Ectodermal cell (in vitro differentiated cells): ENCODE measurements around the gene RNF19B.

Experiments used
- H3K27ac ChIP-seq: 2 replicates; pipeline ENCODE4 v1.7.0; 2013; ENCODE audit warnings: mild to moderate bottlenecking, low read depth, low read length; ENCODE audit not compliant: insufficient read depth, poor library complexity, severe bottlenecking
- H3K27me3 ChIP-seq: 2 replicates; pipeline ENCODE4 v1.7.0; 2013; ENCODE audit warnings: mild to moderate bottlenecking, low read length; ENCODE audit not compliant: insufficient read depth, control insufficient read depth, poor library complexity, severe bottlenecking
- H3K36me3 ChIP-seq: one replicate; pipeline ENCODE4 v1.7.0; 2013; ENCODE audit warnings: low read length; ENCODE audit not compliant: control insufficient read depth, insufficient read depth
- H3K4me1 ChIP-seq: one replicate; pipeline ENCODE4 v1.7.0; 2013; ENCODE audit warnings: low read length; ENCODE audit not compliant: control insufficient read depth, insufficient read depth
- H3K4me3 ChIP-seq: 2 replicates; pipeline ENCODE4 v1.7.0; 2013; ENCODE audit warnings: low read depth, low read length, control low read depth; ENCODE audit not compliant: insufficient read depth
- H3K9me3 ChIP-seq: 2 replicates; pipeline ENCODE4 v1.7.0; 2013; ENCODE audit warnings: mild to moderate bottlenecking, low read length, moderate library complexity; ENCODE audit not compliant: control insufficient read depth
- WGBS, 2 experiments: methylation state at CpG; one replicate each; pipeline ENCODE4 v1.1.7; 2013; ENCODE audit warnings: missing lambda C conversion rate in 2 of 2; 5-methylcytosine and 5-hydroxymethylcytosine counted together

Gene RNF19B

DNA sequence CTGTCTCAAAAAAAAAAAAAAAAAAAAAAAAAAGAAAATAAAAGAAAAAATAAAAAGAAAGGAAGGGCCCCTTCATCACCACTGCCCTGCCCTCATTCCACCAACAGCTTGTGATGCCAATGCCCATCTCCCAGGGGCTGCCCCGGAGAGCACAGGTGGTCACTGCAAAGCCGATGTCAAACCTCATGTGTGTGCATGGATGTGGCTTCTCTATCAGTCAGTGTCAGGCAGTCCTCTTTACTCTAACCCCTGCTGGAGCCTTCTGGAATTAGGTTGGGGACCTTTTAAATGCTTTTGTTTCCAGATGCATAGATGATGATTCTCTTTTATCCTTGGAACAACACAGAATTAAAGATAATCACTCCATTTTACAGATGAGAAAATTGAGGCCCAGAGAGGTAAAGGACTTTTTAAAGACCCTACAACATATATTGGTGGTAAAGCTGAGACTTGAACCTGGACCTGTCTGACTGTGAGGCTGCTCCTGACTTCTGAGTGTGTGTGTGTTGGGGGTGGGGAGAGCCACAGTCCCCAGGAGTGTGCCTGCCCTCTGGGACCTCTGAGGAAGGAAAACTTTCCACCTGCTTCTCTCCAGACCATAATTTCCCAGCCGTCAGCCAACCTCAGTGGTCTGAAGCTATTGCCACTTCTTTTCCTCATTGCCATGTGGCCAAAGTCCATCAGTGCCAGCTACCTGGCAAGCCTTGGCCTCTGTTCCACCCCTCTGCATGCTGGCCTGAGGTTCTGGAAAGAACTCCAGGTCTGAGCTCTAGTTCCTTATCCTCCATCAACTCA is 60.4 kb downstream of the RNF19B start:
- H3K27me3 ChIP-seq, result peaks cover 38% of the 10 kb centered on the region
- H3K36me3 ChIP-seq, result no peaks in the 10 kb centered on the region
- whole genome bisulfite sequencing, 2 experiments, result 88 to 97% methylated on average over 3 of the region's 3 CpGs
- no peaks in the 10 kb centered on the region for H3K9me3 ChIP-seq
- H3K4me3 ChIP-seq, result no peak overlapping the region
- no peaks in the 10 kb centered on the region for H3K4me1 ChIP-seq
- H3K27ac ChIP-seq, result no peak overlapping the region

DNA sequence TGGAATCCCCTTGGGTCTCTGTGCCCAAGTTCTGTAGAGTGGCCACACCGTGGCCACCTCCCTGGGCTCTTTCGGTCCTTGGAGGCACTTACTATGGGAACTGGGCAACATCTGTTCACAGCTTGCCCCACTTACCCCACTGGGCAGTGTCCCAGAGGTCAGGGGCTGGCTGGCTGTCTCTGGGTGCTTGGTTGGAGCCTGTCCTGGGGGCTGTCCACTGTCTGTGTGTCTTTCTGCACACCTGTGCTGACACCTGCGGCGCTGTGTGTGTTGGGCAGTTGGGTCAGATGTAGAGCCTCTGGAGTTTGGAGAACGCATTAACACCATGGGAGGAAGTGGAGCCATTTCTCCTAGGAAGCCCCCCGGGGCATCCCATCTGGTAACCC is 62.1 kb downstream of the RNF19B start:
- H3K27me3 ChIP-seq, result peaks cover 43% of the 10 kb centered on the region
- 76 to 77% methylated on average over 6 of the region's 6 CpGs for WGBS, 2 experiments

DNA sequence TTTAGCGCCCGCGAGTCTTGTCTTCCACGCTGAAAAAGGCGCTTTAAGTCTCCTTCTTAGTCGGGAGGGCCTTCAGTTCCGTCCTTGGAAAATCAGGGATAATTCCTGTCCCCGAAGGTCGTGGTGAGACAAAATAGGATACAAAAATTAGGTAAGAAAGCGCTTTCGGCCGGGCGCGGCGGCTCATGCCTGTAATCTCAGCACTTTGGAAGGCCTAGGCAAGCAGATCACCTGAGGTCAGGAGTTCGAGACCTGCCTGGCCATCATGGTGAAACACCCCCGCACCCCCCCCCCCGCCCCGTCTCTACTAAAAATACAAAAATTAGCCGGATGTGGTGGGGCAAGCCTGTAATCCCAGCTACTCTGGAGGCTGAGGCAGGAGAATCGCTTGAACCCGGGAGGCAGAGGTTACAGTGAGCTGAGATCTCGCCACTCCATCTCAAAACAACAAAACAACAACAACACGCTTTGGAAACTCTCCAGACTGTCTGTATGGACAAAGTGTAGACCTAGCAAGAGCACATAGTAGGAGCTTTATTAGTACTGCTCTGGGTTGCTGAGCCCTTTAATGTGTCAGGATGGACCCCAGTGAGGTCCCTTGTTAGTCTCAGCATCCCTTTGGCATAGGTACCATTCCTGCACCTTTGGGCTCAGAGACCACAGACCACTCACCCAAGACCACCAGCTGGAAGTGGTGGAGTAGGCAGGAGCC is 62.6 kb downstream of the RNF19B start:
- H3K4me3 ChIP-seq, result peak overlapping the region; percentile 43
- H3K9me3 ChIP-seq, result no peaks in the 10 kb centered on the region
- no peaks in the 10 kb centered on the region for H3K4me1 ChIP-seq
- no peaks in the 10 kb centered on the region for H3K36me3 ChIP-seq
- 57 to 60% methylated on average over 21 to 23 of the region's 24 CpGs for WGBS, 2 experiments
- no peak overlapping the region for H3K27ac ChIP-seq
- H3K27me3 ChIP-seq, result peaks cover 43% of the 10 kb centered on the region

More for the DNA sequence above, 62.1 kb downstream of the RNF19B start:
- Histone ChIP-seq H3K4me3 (no peak overlapping the region), H3K36me3 (no peaks in the 10 kb centered on the region), H3K9me3 (no peaks in the 10 kb centered on the region), H3K27ac (no peak overlapping the region), H3K4me1 (no peaks in the 10 kb centered on the region)

DNA sequence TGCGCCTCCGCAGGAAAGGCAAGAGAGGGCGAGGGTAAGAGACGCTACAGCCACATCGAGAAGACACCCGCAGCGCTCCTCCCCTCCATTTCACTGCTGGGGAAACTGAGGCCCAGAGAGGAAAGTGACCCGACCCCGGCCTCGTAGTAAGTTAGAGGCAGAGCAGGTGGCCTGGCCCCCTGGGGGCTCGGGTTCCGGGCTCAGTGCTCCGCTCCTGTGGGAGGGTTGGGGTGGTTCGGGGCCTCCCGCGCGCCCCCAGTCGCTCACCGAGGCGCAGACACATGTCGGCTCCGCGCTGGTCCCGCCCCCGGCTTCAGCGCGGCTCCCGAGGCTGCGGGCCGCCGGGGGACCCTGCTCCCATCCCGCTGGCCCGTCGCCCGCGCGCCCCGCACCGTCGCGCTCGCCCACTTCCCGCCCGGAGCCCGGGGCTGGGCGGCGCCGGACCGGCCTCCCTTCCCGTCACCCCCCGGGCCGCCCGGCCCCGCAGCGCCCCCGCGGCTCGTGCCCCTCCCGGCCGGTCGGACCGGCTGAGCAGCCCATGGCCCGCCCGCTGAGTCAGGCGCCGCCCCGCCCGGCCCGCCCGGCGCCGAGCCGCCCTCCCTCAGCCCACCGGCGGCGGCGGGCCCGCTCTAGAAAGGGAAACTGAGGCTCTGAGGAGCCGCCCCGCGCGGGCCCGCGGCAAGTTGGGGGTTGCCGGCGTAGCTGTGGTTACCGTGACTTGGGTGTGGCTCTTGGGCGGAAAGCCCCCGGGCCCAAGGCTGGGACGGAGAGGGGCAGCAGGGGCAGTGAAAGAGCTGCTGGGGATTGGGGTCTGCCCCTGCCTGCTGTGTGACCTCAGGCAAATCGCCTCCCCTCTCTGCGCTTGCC is 63.4 kb downstream of the RNF19B start, which contains the start of gene TMEM54:
TSS of gene TMEM54 (minus strand) at position 434 of the 867 bp plus-strand sequence. CDS start at position 283, 151 bp downstream.
- Histone ChIP-seq H3K36me3 (no peaks in the 10 kb centered on the region), H3K9me3 (no peaks in the 10 kb centered on the region), H3K27ac (no peak within 1 kb of the TSS), H3K27me3 (peaks cover 43% of the 10 kb centered on the region), H3K4me3 (peak within 1 kb of the TSS; percentile 43), H3K4me1 (no peaks in the 10 kb centered on the region)
- WGBS, 2 experiments, result 2% methylated on average over 92 of the region's 92 CpGs

DNA sequence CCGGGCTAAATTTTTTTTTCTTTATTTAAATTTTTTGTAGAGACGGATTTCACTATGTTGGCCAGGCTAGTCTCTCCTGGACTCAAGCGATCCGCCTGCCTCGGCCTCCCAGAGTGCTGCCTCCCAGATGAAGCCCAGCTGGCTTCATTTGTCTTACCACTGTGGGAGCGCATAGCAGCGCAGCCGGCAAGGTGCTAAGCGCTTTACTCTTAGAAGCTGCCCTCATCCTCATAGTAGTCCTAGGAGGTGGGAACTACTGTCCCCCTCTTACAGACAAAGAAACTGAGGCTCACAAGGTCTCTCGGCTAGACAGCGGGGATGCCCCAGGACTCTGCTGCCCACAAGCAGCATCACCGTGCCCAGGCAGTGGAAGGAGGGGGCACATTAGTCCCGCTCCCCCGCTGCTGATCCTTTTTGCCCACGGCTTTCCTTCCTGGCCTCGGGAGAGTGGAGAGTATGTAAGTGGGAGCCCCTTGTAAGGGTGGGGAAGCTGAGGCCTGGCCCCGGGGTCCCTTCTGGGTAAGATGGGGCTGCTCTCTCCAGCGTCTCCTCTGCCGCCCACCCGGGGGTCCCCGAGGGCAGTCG is 64.1 kb downstream of the RNF19B start:
- H3K9me3 ChIP-seq, result no peaks in the 10 kb centered on the region
- H3K36me3 ChIP-seq, result no peaks in the 10 kb centered on the region
- peak overlapping the region; percentile 43 for H3K4me3 ChIP-seq
- 26 to 30% methylated on average over 22 of the region's 22 CpGs for WGBS, 2 experiments
- no peak overlapping the region for H3K27ac ChIP-seq
- no peaks in the 10 kb centered on the region for H3K4me1 ChIP-seq
- peaks cover 43% of the 10 kb centered on the region for H3K27me3 ChIP-seq

DNA sequence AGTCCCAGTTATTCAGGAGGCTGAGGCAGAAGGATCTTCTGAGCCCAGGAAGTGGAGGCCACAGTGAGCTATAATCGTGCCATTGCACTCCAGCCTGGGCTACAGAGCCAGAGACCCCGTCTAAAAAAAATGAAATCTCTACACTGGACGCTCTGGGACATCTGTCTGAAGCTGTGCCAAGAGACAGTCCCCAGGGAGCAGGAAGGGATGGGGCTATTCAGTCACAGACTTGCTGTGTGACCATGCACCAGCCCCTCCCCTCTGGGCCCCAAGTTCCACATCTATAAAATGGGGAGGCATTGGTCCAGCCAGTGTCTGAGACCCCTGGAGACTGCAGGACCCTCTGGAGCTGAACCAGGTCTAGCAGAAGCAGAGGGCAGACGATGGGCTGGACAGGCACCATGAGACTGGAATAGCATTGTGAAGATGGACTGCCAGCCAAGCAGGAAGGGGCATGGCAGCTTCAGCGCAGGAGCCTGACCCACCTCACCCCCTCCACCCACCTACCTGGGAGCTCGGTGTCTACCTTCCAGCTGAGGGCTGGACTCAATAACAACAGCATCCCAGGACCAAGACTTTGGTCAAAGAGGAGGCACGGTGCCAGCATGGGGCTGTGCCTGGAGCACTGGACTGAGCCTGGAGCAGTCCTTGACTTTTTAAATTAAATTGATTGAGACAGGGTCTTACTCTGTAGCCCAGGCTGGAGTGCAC is 64.9 kb downstream of the RNF19B start:
- no peak overlapping the region for H3K27ac ChIP-seq
- H3K4me3 ChIP-seq, result no peak overlapping the region
- 87 to 90% methylated on average over 7 of the region's 7 CpGs for WGBS, 2 experiments
- no peaks in the 10 kb centered on the region for H3K36me3 ChIP-seq
- H3K9me3 ChIP-seq, result no peaks in the 10 kb centered on the region
- H3K27me3 ChIP-seq, result peaks cover 43% of the 10 kb centered on the region
- no peaks in the 10 kb centered on the region for H3K4me1 ChIP-seq

DNA sequence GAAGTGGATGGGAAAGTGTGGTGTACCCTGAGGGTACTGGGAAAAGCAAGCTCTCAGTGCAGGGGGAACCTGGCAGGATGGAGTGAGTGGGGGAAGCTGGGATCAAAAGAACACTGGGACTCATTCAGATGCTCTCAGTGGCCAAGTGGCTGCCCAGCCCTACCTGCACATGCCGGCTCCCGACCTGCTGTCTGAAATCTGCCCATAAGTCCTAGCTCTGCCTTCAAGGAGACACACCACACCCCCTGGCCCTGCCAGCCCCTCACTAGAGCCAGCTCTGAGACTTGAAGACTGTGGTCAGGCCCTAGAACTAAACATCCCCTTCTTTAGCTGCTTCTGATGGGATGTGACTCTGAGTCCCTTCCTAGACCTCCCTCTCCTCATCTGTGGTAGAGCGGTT is 65.7 kb downstream of the RNF19B start:
- 85 to 93% methylated on average over 3 of the region's 3 CpGs for WGBS, 2 experiments
- Histone ChIP-seq H3K27ac (no peak overlapping the region), H3K4me1 (peaks cover 6% of the 10 kb centered on the region), H3K36me3 (no peaks in the 10 kb centered on the region), H3K27me3 (peaks cover 43% of the 10 kb centered on the region), H3K4me3 (no peak overlapping the region), H3K9me3 (no peaks in the 10 kb centered on the region)

DNA sequence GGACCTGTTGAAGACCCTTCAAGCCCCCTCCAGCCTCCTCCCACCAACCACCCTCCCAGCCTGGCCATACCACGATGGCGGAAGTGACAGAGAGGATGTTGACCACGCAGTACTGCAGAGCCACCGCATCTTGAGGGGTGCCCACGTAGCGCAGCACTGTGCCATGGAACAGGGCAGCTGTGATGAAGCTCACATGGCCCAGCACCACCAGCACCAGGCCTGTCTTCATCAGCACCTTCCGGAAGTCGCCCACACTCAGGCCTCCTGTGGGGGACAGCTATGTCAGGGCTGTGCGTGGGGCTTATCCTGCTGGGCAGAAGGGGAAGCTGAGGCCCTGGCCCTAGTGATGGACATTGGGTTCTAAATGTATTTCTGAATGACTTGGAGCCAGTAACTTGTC is 66.6 kb downstream of the RNF19B start:
- Histone ChIP-seq H3K4me1 (peaks cover 8% of the 10 kb centered on the region), H3K4me3 (no peak overlapping the region), H3K27me3 (peaks cover 43% of the 10 kb centered on the region), H3K9me3 (no peaks in the 10 kb centered on the region), H3K27ac (no peak overlapping the region), H3K36me3 (no peaks in the 10 kb centered on the region)
- 94% methylated on average over 9 of the region's 9 CpGs for WGBS, 2 experiments
